ENCODE data around the gene HDGFL2. TPM values are rescaled to one million over a fixed set of nuclear protein-coding genes. Genes with fewer than 3 reads are reported as not detected.

HDGFL2 gene
- total RNA-seq, 1 donor from 2014 or later, result 68.8 TPM

- TF ChIP-seq CTCF (IDR thresholded peaks at IDR 0.05), result no peak
- Mint-ChIP-seq H3K4me1 (ENCODE audit: unreplicated experiment) (peaks cover 4% of the 10 kb centered on the region), H3K27me3 (ENCODE audit: unreplicated experiment) (no peaks in the 10 kb centered on the region), H3K27ac (ENCODE audit: unreplicated experiment) (no peak overlapping the region), H3K9me3 (ENCODE audit: unreplicated experiment) (no peaks in the 10 kb centered on the region), H3K36me3 (ENCODE audit: unreplicated experiment) (peaks cover 5% of the 10 kb centered on the region), H3K4me3 (ENCODE audit: unreplicated experiment) (no peak overlapping the region)
- DNase-seq (ENCODE audit: extremely low spot score, unreplicated experiment), result no peak
Measured at GRCh38 chr19:4510435-4511255, 38.5 kb downstream of the HDGFL2 start.

GRCh38 chr19:4511300-4512054 is 39.4 kb downstream of the HDGFL2 start:
- no peak for TF ChIP-seq CTCF (IDR thresholded peaks at IDR 0.05)
- H3K27me3 Mint-ChIP-seq (ENCODE audit: unreplicated experiment), result no peaks in the 10 kb centered on the region
- no peak for DNase-seq (ENCODE audit: extremely low spot score, unreplicated experiment)
- H3K4me3 Mint-ChIP-seq (ENCODE audit: unreplicated experiment), result no peak overlapping the region
- H3K36me3 Mint-ChIP-seq (ENCODE audit: unreplicated experiment), result no peaks in the 10 kb centered on the region
- no peaks in the 10 kb centered on the region for H3K9me3 Mint-ChIP-seq (ENCODE audit: unreplicated experiment)
- no peak overlapping the region for H3K27ac Mint-ChIP-seq (ENCODE audit: unreplicated experiment)
- no peaks in the 10 kb centered on the region for H3K4me1 Mint-ChIP-seq (ENCODE audit: unreplicated experiment)

GRCh38 chr19:4512070-4512469 is 40.0 kb downstream of the HDGFL2 start:
- H3K4me3 Mint-ChIP-seq (ENCODE audit: unreplicated experiment), result no peak overlapping the region
- no peaks in the 10 kb centered on the region for H3K27me3 Mint-ChIP-seq (ENCODE audit: unreplicated experiment)
- H3K9me3 Mint-ChIP-seq (ENCODE audit: unreplicated experiment), result no peaks in the 10 kb centered on the region
- H3K36me3 Mint-ChIP-seq (ENCODE audit: unreplicated experiment), result no peaks in the 10 kb centered on the region
- no peak for TF ChIP-seq CTCF (IDR thresholded peaks at IDR 0.05)
- DNase-seq (ENCODE audit: extremely low spot score, unreplicated experiment), result no peak
- H3K27ac Mint-ChIP-seq (ENCODE audit: unreplicated experiment), result no peak overlapping the region
- no peaks in the 10 kb centered on the region for H3K4me1 Mint-ChIP-seq (ENCODE audit: unreplicated experiment)

GRCh38 chr19:4513248-4513647 is 41.2 kb downstream of the HDGFL2 start:
- H3K27me3 Mint-ChIP-seq (ENCODE audit: unreplicated experiment), result no peaks in the 10 kb centered on the region
- no peaks in the 10 kb centered on the region for H3K36me3 Mint-ChIP-seq (ENCODE audit: unreplicated experiment)
- H3K27ac Mint-ChIP-seq (ENCODE audit: unreplicated experiment), result no peak overlapping the region
- H3K9me3 Mint-ChIP-seq (ENCODE audit: unreplicated experiment), result no peaks in the 10 kb centered on the region
- no peak overlapping the region for H3K4me3 Mint-ChIP-seq (ENCODE audit: unreplicated experiment)
- no peak for TF ChIP-seq CTCF (IDR thresholded peaks at IDR 0.05)
- no peak for DNase-seq (ENCODE audit: extremely low spot score, unreplicated experiment)
- H3K4me1 Mint-ChIP-seq (ENCODE audit: unreplicated experiment), result no peaks in the 10 kb centered on the region

GRCh38 chr19:4515732-4516131 is 43.6 kb downstream of the HDGFL2 start:
- Mint-ChIP-seq H3K4me3 (ENCODE audit: unreplicated experiment) (no peak overlapping the region), H3K36me3 (ENCODE audit: unreplicated experiment) (no peaks in the 10 kb centered on the region), H3K9me3 (ENCODE audit: unreplicated experiment) (no peaks in the 10 kb centered on the region), H3K27ac (ENCODE audit: unreplicated experiment) (no peak overlapping the region), H3K4me1 (ENCODE audit: unreplicated experiment) (no peaks in the 10 kb centered on the region), H3K27me3 (ENCODE audit: unreplicated experiment) (no peaks in the 10 kb centered on the region)
- DNase-seq (ENCODE audit: extremely low spot score, unreplicated experiment), result no peak
- no peak for TF ChIP-seq CTCF (IDR thresholded peaks at IDR 0.05)

Measured in osteocyte (in vitro differentiated cells).